HCT116 (cell line): ENCODE data around the gene TTC32. TPM values are rescaled to one million over a fixed set of nuclear protein-coding genes. Genes with fewer than 3 reads are reported as not detected.

Experiments used
- ATAC-seq: fragments of 200-7000 bp; cut with Tn5 transposase; 2 replicates; pipeline ENCODE4 v1.9.1; 2020; ENCODE audit warnings: mild to moderate bottlenecking, moderate library complexity
- BruUV-seq: library from RNA; stranded (reverse); fragments of 400-500 nt; replicated peaks from 2 replicates; lab custom pipeline; 2021; lab: Mats Ljungman, UMichigan
- CTCF ChIA-PET: fragments of 300-600 bp; sonication (Branson Sonifier 250); formaldehyde crosslinking; loops from one replicate; lab custom pipeline; 2021; ENCODE audit warnings: antibody characterized with exemption; lab: Charles Lee
- POLR2A ChIA-PET: fragments of 300-600, 350-600 bp; sonication (Branson Sonifier 250); formaldehyde crosslinking; loops from one replicate; lab custom pipeline; 2021; ENCODE audit warnings: antibody characterized with exemption; lab: Charles Lee
- RAD21 ChIA-PET, 2 experiments: fragments of 300-600 bp; sonication (Branson Sonifier 250); formaldehyde crosslinking; loops; one replicate each; lab custom pipeline; 2023; ENCODE audit warnings: low total read pairs in 2 of 2; ENCODE audit not compliant: uncharacterized antibody in 2 of 2, unreplicated experiment in 2 of 2, low non-redundant PET in 1 of 2; lab: Charles Lee
- DNase-seq: peaks from one replicate; pipeline ENCODE4 v3.0.0-alpha.2; 2010; ENCODE audit warnings: low read depth, low spot score
- H2AFZ ChIP-seq: fragments of 200-600 bp; shearing (Covaris generic), sonication (generic); 2 replicates; pipeline ENCODE4 v1.6.1; 2017; ENCODE audit warnings: low read depth, mixed run types, mixed read lengths, antibody characterized with exemption, low read length; ENCODE audit not compliant: poor library complexity, severe bottlenecking
- H3K27ac ChIP-seq: 2 replicates; pipeline ENCODE4 v1.5.1; 2012; ENCODE audit warnings: low read depth, low read length
- H3K27me3 ChIP-seq: fragments of 200-600 bp; sonication (generic); 2 replicates; pipeline ENCODE4 v1.6.1; 2016; ENCODE audit warnings: mixed run types, low read length, mixed read lengths; ENCODE audit not compliant: insufficient read depth
- H3K36me3 ChIP-seq, 2 experiments: fragments of 200-500 bp in 1 of 2; fragments of 200-600 bp in 1 of 2; sonication (Bioruptor generic) in 1 of 2; sonication (generic) in 1 of 2; 2 replicates each; pipeline versions ENCODE4 v1.5.1 to v1.6.1; 2014 to 2016; ENCODE audit warnings: low read length in 2 of 2, inconsistent platforms in 1 of 2, mixed read lengths in 1 of 2, mixed run types in 1 of 2; ENCODE audit not compliant: insufficient read depth in 2 of 2, control insufficient read depth in 1 of 2
- H3K4me1 ChIP-seq, 2 experiments: fragments of 200-600 bp in 1 of 2; sonication (generic) in 1 of 2; 2 replicates each; pipeline versions ENCODE4 v1.5.1 to v1.6.1; 2012 to 2017; ENCODE audit warnings: low read length in 2 of 2, inconsistent platforms in 1 of 2, mild to moderate bottlenecking in 1 of 2, mixed read lengths in 1 of 2, mixed run types in 1 of 2, moderate library complexity in 1 of 2; ENCODE audit not compliant: insufficient read depth in 2 of 2, control insufficient read depth in 1 of 2
- H3K4me2 ChIP-seq: fragments of 200-600 bp; sonication (generic); 2 replicates; pipeline ENCODE4 v1.6.1; 2017; ENCODE audit warnings: mixed run types, low read length, mixed read lengths
- H3K4me3 ChIP-seq, 2 experiments: fragments of 200-600 bp in 1 of 2; sonication (generic) in 1 of 2; replicated peaks in 1 of 2; 2 replicates each; pipeline ENCODE4 v1.5.1; 2011 to 2016; ENCODE audit warnings: low read length in 2 of 2, control low read depth in 1 of 2, low read depth in 1 of 2, mild to moderate bottlenecking in 1 of 2, mixed read lengths in 1 of 2, mixed run types in 1 of 2
- H3K79me2 ChIP-seq: fragments of 200-600 bp; sonication (generic); 2 replicates; pipeline ENCODE4 v1.6.1; 2017; ENCODE audit warnings: mild to moderate bottlenecking, mixed run types, low read length, moderate library complexity, mixed read lengths; ENCODE audit not compliant: insufficient read depth
- H3K9ac ChIP-seq: fragments of 200-600 bp; sonication (generic); 2 replicates; pipeline ENCODE4 v1.6.1; 2016; ENCODE audit warnings: low read length, mixed read lengths
- H3K9me2 ChIP-seq: fragments of 200-600 bp; sonication (generic), shearing (Covaris generic); 2 replicates; pipeline ENCODE4 v1.6.1; 2017; ENCODE audit warnings: mixed run types, mild to moderate bottlenecking, moderate library complexity; ENCODE audit not compliant: insufficient read depth
- H3K9me3 ChIP-seq, 2 experiments: fragments of 200-500 bp in 1 of 2; fragments of 200-600 bp in 1 of 2; sonication (Bioruptor generic) in 1 of 2; sonication (generic) in 1 of 2; 2 replicates each; pipeline ENCODE4 v1.6.1; 2014 to 2017; ENCODE audit warnings: low read length in 2 of 2, mixed read lengths in 2 of 2, inconsistent platforms in 1 of 2, low read depth in 1 of 2, mild to moderate bottlenecking in 1 of 2, mixed run types in 1 of 2, moderate library complexity in 1 of 2; ENCODE audit not compliant: control insufficient read depth in 1 of 2, insufficient read depth in 1 of 2
- H4K20me1 ChIP-seq: fragments of 200-600 bp; sonication (generic), shearing (Covaris generic); 2 replicates; pipeline ENCODE4 v1.6.1; 2017; ENCODE audit warnings: mixed run types, mild to moderate bottlenecking, moderate library complexity; ENCODE audit not compliant: insufficient read depth
- ATF3 ChIP-seq: IDR thresholded peaks from 2 replicates; pipeline ENCODE4 v1.6.1; 2012
- CEBPB ChIP-seq: IDR thresholded peaks from 2 replicates; pipeline ENCODE4 v1.6.1; 2012; ENCODE audit warnings: low read depth
- CTCF ChIP-seq, 3 experiments: fragments of 200-600 bp in 1 of 3; sonication (generic) in 1 of 3; IDR thresholded peaks in 2 of 3; conservative IDR thresholded peaks in 1 of 3; 2 replicates each; pipeline ENCODE4 v1.5.1; 2012 to 2017; ENCODE audit warnings: low read depth in 2 of 3, low read length in 2 of 3, antibody characterized with exemption in 1 of 3, borderline replicate concordance in 1 of 3, control low read depth in 1 of 3, mild to moderate bottlenecking in 1 of 3, mixed read lengths in 1 of 3, mixed run types in 1 of 3, moderate library complexity in 1 of 3; ENCODE audit not compliant: insufficient read depth in 1 of 3
- EGR1 ChIP-seq: IDR thresholded peaks from 2 replicates; pipeline ENCODE4 v1.6.1; 2012; ENCODE audit warnings: low read depth
- ELF1 ChIP-seq: IDR thresholded peaks from 2 replicates; pipeline ENCODE4 v1.6.1; 2012; ENCODE audit warnings: low read depth, borderline replicate concordance
- EZH2 ChIP-seq: fragments of 200-600 bp; sonication (generic); IDR thresholded peaks from 2 replicates; pipeline ENCODE4 v1.6.1; 2017; ENCODE audit warnings: antibody characterized with exemption, mixed run types
- FOSL1 ChIP-seq: IDR thresholded peaks from 2 replicates; pipeline ENCODE4 v1.6.1; 2012; ENCODE audit warnings: low read depth
- MAX ChIP-seq: IDR thresholded peaks from 2 replicates; pipeline ENCODE4 v1.6.1; 2012
- POLR2A ChIP-seq: IDR thresholded peaks from 2 replicates; pipeline ENCODE4 v1.7.0; 2011; ENCODE audit warnings: borderline replicate concordance; ENCODE audit not compliant: insufficient read depth, insufficient read length; ENCODE audit errors: extremely low read depth
- POLR2AphosphoS5 ChIP-seq: IDR thresholded peaks from 2 replicates; pipeline ENCODE4 v1.6.1; 2011; ENCODE audit warnings: mild to moderate bottlenecking, low read depth, low read length, moderate library complexity
- RAD21 ChIP-seq: IDR thresholded peaks from 2 replicates; pipeline ENCODE4 v1.6.1; 2012; ENCODE audit warnings: low read depth, mild to moderate bottlenecking
- REST ChIP-seq: IDR thresholded peaks from 2 replicates; pipeline ENCODE4 v1.6.1; 2012; ENCODE audit warnings: low read depth
- SIN3A ChIP-seq: IDR thresholded peaks from 2 replicates; pipeline ENCODE4 v1.6.1; 2012; ENCODE audit warnings: low read depth
- SRF ChIP-seq: IDR thresholded peaks from 2 replicates; pipeline ENCODE4 v1.6.1; 2012; ENCODE audit warnings: low read depth
- YY1 ChIP-seq: IDR thresholded peaks from 2 replicates; pipeline ENCODE4 v1.6.1; 2011; ENCODE audit warnings: low read length, low read depth, moderate library complexity, mild to moderate bottlenecking; ENCODE audit not compliant: insufficient replicate concordance; ENCODE audit errors: extremely low read depth
- ZBTB33 ChIP-seq: IDR thresholded peaks from 2 replicates; pipeline ENCODE4 v1.6.1; 2011; ENCODE audit warnings: mild to moderate bottlenecking, low read length, moderate library complexity; ENCODE audit not compliant: insufficient replicate concordance; ENCODE audit errors: extremely low read depth
- ZFX ChIP-seq: fragments of 450-650 bp; IDR thresholded peaks from 2 replicates; pipeline ENCODE4 v1.6.1; 2017
- ZNF274 ChIP-seq: fragments of 200-500 bp; sonication (Bioruptor generic); IDR thresholded peaks from 2 replicates; pipeline ENCODE4 v1.6.1; 2014; ENCODE audit warnings: mild to moderate bottlenecking, low read depth, low read length, inconsistent platforms
- intact Hi-C: fragments of 100-400 bp; cut with micrococcal nuclease; formaldehyde crosslinking; loops from 2 replicates; pipeline ENCODE4 v1.10.0; 2022
- total RNA-seq: library from RNA; stranded (reverse); gene quantifications from one replicate; pipeline ENCODE4 v1.2.1, GENCODE V29; 2021; ENCODE audit not compliant: unreplicated experiment

The TTC32 gene
- total RNA-seq, 1 experiment from 2014 or later: 6.3 TPM

- RAD21 ChIA-PET: no interaction called here
- Histone ChIP-seq H3K27ac (no peak overlapping the region), H3K27me3 (no peaks in the 10 kb centered on the region)
- no peak for ATAC-seq
- no peak for TF ChIP-seq ZFX
- TF ChIP-seq EZH2: no peak
- no peak for TF ChIP-seq REST
- no peak for TF ChIP-seq YY1
- no peak for TF ChIP-seq ATF3
- TF ChIP-seq POLR2A: no peak
- no peak for TF ChIP-seq CTCF (IDR thresholded peaks at IDR 0.05 in 2 of 3, conservative IDR thresholded peaks at IDR 0.05 in 1 of 3; ENCODE audit: borderline replicate concordance in 1 of 3, insufficient read depth in 1 of 3, low read depth in 2 of 3, low read length in 2 of 3)
- TF ChIP-seq ZBTB33: no peak
- no peak for TF ChIP-seq SIN3A
- no peak for TF ChIP-seq CEBPB
- TF ChIP-seq POLR2AphosphoS5: no peak
- TF ChIP-seq FOSL1: no peak
- no peak for TF ChIP-seq EGR1
- TF ChIP-seq SRF: no peak
- TF ChIP-seq MAX: no peak
- TF ChIP-seq ELF1: no peak
- no peak for TF ChIP-seq RAD21
- TF ChIP-seq ZNF274: no peak
- TF ChIP-seq, all 23 proteins: peak for 0
- Histone ChIP-seq H3K4me3 (no peak overlapping the region), H3K36me3 (peaks cover 11 to 24% of the 10 kb centered on the region in 2 experiments; a peak in 3 of 4 replicates), H3K79me2 (no peaks in the 10 kb centered on the region), H2AFZ (no peak overlapping the region), H3K9me3 (no peaks in the 10 kb centered on the region), H3K4me2 (no peak overlapping the region), H3K9me2 (no peaks in the 10 kb centered on the region), H4K20me1 (peaks cover 2% of the 10 kb centered on the region; the same call in 1 of the 2 replicates), H3K9ac (no peak overlapping the region), H3K4me1 (peaks cover 8 to 10% of the 10 kb centered on the region in 2 experiments)
- CTCF ChIA-PET: no interaction called here
- DNase-seq: no peak
- intact Hi-C loops: no loop called here
- BruUV-seq: no TSS peak
- POLR2A ChIA-PET: no interaction called here
Observed at GRCh38 chr2:19936203-19936602, 34.4 kb upstream of the TTC32 start.
